ENCODE results near the gene ITPR1.

DNA sequence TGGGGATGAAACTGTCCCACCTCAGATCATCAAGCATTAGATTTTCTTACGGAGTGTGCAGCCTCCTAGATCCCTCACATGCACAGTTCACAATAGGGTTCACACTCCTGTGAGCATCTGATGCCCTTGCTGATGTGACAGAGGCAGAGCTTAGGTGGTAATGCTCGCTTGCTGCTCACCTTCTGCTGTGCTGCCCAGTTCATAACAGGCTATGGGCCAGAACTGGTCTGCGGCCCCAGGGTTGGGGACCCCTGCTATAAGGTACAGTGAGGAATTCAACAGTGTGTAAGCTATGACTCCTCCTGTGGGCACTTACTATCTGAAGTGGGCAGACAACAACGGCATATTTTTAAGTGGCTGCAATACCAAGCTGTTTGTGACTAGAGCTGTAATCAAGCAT lies 298.2 kb downstream of the ITPR1 start:
- no peak for TF ChIP-seq POLR2AphosphoS5 (IDR thresholded peaks at IDR 0.05; ENCODE audit: low read depth, low read length)
- TF ChIP-seq CTCF (IDR thresholded peaks at IDR 0.05): no peak
- no peak for TF ChIP-seq REST (IDR thresholded peaks at IDR 0.05; ENCODE audit: insufficient read depth in 1 of 2, low read depth in 2 of 2, low read length in 1 of 2)

Measured in Panc1 (cell line).